NCI-H2081 treated with DMSO at 0.1 percent for 48 hours (cell line): ENCODE data around the gene PHTF1.

ENCODE experiments used
- DNase-seq: peaks from one replicate; lab custom pipeline; 2025; lab: John Stamatoyannopoulos, UW

PHTF1 gene

DNA sequence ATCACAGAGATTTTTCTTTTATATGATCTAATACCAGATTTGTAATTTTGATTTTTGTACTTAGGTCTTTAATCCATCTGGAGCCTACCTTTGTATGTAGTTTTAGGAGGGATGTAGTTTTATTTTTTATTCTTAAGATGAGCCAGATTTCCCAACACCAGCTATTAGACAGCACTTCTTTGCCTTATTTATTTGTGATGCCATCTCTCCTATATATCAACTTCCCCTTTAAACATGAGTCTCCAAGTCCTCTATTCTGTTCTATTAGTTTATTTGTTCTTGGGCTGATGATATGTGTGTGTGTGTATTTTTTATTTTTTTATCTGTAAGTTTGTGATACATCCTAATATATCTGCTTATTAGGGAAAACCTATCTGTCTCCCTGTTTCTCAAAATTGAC, 94.2 kb downstream of the PHTF1 start:
- DNase-seq: no peak

DNA sequence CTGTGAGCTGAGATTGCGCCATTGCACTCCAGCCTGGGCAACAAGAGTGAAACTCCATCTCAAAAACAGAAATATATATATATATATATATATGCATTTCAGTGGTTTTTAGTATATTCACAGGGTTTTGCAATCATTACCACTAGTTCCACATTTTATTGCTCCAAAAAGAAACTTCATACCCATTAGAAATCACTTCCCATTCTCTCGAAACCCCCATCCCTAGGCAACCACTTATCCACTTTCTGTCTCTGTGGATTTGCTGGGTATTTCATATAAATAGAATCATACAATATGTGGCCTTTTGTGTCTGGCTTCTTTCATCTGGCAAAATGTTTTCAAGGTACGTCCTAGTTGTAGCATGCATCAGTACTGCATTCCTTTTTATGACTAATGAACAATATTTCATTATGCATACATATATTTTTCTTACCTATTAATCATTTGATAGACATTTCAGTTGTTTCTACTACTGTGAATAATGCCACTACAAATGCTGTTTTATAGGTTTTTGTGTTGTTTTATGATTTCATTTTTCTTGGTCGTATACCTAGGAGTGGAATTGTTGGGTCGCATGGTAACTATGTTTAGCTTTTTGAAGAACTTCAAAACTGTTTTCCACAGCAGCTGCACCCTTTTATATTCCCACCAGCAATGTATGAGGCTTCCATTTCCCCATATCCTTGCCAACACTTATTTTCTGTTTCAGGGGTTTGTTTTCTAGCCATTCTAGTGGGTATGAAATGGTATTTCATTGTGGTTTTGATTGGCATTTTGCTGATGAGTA, 95.9 kb downstream of the PHTF1 start:
- DNase-seq: no peak

GRCh38 chr1:113662101-113662500, 97.2 kb downstream of the PHTF1 start:
- DNase-seq: no peak

DNA sequence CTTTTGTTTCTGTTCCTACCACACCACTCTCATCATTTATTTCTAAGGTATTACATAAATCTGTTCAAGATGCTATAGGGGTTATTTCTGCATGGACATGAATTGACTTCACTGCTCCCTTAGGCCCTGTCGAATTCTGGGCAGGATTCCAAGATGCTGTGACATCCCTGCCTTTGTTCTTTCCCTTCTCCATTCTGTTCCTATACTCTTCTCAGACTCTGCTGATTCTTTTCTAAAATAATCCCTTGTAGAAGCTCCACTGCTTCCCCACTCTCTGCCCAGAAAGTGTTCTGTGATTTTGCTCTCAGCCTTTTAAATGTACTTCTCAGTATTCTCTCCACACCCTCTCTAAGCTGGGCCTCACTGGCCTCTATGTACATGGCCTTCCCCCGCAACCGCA, 99.2 kb downstream of the PHTF1 start:
- no peak for DNase-seq

DNA sequence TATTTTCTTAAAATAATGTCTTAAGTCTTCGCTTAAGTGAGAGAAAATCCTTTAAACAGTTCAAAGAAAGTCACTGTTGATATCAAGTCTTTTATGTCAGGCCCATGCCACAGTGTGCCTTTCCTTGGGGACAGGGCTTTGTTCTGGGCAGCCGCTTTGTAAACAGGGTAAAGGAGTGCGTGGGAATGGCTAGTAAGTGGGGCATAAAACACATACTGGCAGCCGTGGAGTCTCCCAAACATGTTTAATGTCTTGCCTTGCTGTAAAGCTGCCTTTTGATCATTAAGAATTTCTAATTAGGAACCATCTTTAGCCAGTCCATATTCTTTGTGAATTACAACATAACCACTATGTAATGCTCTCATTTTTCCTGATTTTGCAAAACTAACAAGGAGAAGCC, 99.7 kb downstream of the PHTF1 start:
- no peak for DNase-seq

GRCh38 chr1:113659035-113659434, 100.3 kb downstream of the PHTF1 start:
- DNase-seq: no peak

DNA sequence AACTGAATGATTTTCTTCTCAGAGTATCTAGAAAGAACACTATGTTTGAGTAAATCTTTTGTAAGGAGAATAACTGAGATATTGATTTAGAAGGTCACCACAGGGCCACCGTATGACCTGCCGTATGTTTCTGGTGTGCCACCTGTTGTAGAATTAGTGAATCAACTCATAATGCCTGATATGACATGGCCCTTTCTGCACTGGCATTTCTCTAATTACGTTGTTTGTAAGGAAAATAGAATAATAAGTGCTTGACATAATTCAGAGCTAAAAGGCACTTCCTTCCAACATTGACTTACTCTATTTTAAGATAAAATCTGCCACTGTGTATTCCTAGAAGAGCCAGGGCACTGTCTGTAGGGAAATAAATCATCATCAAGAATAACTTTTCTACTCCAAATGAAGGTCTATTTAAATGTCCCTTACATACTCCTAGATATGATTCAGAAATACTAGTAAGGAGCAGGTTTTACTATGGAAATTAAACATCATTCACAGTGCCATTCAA, 101.7 kb downstream of the PHTF1 start:
- DNase-seq: no peak

DNA sequence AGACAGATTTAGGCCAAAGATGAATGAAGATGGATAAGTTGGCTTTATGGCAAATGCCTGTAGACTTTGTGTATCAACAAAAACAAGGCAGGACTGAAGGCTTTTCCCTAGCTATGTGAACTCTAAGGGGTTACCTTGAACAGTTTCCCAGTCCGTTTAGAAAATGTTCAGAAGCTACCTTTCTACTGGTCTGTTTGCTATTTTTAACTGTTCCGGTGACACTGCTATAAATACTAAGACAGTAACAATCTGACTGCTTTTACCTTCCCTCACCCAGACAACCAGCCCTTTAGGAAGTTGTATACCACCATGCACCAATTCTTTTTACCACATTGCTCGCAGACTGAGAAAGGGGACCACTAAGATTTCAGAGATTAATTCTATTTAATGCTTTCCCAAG, 102.2 kb downstream of the PHTF1 start:
- DNase-seq: no peak

DNA sequence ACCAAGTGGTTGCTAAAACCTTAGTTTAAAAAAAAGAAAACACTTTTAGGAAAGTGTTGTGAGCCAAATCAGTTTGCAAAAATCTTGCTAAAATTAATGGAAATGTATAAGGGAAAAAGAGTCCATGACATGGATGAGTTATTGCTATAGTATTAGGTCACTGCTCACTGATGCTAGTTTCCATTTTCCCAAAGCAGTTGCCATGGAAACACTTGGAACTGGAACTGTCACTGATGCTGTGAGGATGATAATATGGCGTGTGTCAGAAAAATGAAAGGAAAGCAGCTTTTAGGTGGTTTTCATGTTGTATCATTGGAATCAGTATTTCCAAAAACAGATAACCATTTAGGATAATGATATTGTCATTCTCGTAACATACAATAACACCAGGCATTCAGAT, 104.4 kb downstream of the PHTF1 start:
- DNase-seq: no peak

DNA sequence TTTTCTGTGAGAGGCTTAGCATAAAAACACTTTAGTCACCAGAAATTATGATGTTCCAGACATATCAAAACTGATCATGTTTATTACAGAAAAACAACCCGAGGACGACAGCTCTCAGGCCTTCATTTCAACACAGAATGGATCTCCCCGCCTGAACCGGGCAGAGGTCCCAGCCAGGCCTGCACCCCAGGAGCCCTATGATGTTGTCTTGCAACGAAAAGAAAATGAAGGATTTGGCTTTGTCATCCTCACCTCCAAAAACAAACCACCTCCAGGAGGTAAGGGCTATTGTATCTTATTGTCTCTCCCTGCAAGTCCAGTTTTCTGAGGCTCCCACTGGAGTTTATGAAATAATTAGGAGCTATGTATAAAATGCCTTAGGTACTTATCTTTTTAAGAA, 105.5 kb downstream of the PHTF1 start:
- DNase-seq: no peak

- no peak for DNase-seq
Observed at GRCh38 chr1:113652771-113653170, 106.5 kb downstream of the PHTF1 start.

DNA sequence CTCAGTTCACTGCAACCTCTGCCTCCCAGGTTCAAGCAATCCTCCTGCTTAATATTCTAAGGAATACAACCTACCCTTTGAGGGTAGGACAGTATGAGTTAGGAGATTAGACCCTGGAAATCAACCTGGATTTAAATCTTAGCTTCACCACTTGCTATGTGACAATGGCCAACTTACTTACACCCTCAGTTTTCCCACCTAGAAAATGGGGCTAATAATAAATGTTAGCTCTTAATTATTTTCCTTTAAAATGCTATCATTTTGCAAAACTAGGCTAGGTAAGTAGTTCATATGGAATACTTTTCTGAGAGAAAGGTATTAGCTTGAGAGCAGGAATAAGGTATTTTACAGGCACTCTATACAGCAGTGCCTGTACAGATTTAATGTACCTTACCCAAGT, 110.8 kb downstream of the PHTF1 start:
- DNase-seq: no peak

DNA sequence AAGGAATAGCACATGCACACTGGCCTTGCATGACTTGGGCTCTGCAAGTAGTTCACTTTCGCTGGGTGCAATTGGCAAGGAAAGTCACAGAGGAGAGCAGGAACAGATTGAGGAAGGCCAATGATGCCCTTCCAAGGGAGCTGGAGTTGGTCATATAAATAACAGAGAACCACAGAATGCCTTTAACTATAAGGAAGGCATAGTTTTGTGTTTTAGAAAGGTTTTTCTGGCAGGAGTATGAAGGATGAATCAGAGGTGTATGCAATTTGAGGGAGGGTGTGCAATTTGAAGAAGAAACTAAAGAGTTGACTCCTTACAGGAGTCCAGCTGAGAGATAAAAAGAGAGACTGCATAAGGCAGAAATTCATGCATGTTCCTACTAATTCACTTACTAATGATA, 112.1 kb downstream of the PHTF1 start:
- no peak for DNase-seq
